HG03460 (cell line): ENCODE measurements around the gene NOTCH1.

Experiments
- ATAC-seq: cut with Tn5 transposase; IDR thresholded peaks from one replicate; pipeline ENCODE4 v1.9.1; 2021; ENCODE audit not compliant: unreplicated experiment

The NOTCH1 gene

DNA sequence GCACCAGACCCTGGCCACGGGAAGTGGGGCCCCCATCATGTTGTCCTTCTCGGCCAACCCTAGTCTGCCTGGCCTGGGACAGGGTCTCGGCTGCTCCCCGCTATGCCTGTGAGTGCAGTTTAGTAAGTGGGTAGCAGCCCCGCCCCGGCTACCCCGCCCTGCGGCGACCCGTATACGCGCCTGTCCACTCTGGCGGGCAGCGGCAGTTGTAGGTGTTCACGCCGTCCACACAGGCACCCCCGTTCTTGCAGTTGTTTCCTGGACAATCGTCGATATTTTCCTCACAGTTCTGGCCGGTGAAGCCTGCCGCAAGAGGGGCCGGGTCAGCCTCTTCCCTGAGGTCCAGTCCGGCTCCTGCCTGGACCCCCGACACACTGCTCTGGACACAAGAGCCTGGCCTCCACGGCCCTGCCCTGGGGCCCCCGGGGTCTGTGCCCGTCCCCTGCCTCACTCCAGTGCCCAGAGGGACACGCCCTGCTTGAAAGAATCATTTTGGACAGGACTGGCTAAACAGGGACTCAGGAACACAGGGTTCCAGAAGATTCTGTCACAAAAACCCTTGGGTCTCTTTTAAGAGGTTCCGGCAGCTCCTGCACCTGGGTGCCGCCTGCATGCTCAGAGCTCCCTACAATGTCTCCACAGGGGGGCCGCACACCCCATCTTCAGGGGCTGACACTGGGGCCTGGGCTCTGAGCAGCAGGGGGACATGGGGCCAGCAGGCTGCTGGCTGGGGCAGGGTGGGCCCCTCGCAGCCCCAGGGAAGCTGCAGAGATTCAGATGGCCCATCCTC lies 26.4 kb downstream of the NOTCH1 start:
- ATAC-seq, result no peak

DNA sequence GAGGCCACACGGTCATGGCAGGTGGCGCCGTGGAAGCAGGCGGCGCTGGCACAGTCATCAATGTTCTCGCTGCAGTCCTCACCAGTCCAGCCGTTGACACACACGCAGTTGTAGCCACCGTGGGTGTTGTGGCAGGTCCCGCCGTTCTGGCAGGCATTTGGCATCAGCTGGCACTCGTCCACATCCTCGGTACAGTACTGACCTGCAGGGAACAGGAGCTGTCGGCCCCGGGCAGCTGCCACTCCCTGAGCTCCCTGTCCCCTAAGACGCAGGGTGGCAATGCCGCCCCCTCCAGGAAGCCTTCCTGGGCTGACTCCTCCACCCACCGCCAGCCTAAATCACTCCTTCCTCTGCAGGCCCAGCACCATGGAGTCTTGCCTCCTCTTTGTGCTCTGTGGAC lies 27.2 kb downstream of the NOTCH1 start:
- no peak for ATAC-seq

GRCh38 chr9:136517950-136518349 lies 27.9 kb downstream of the NOTCH1 start:
- no peak for ATAC-seq

GRCh38 chr9:136517012-136517743 lies 28.7 kb downstream of the NOTCH1 start:
- no peak for ATAC-seq

DNA sequence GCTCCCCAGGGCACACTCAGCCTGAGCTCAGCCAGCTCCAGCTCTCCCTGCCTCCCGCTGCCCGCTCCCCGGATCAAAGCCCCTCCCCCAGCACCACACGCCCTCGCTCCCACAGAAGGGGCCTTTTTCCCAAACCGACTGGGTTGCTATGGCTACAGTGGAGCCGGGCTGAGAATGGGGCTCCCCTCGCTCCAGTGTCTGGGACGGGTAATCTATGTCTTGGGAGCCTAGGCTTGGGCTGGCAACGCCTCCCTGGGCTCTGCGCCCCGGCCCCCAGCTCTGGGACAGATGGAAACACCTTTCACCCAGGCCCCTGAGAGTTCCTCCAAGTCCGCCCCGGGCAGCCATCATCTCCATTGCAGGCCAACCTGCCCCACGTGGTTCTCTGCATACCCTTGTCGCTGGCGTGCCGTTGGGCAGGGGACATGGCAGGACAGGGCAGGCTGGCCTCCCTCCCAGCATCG lies 29.6 kb downstream of the NOTCH1 start:
- no peak for ATAC-seq

DNA sequence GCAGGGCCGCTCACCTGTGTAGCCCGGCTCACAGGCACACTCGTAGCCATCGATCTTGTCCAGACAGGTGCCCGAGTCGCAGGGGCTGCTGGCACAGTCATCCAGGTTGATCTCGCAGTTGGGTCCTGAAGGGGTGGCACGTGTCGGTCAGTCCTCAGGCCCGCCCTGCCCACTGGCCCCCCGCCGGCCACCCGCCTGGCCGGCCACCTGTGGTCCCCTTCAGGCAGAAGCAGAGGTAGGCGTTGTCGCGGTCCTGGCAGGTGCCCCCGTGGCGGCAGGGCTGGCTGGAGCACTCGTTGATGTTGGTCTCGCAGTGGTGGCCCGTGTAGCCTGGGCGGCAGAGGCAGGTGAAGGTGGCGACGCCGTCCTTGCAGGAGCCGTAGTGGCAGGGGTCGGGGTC lies 30.6 kb downstream of the NOTCH1 start:
- no peak for ATAC-seq

GRCh38 chr9:136514022-136514714 lies 31.7 kb downstream of the NOTCH1 start:
- ATAC-seq, result no peak

- ATAC-seq, result no peak
These were observed 32.7 kb downstream of the NOTCH1 start for GRCh38 chr9:136513191-136513590.

GRCh38 chr9:136512651-136513071 lies 33.2 kb downstream of the NOTCH1 start:
- ATAC-seq, result no peak

GRCh38 chr9:136511670-136512592 lies 33.9 kb downstream of the NOTCH1 start:
- ATAC-seq, result no peak

DNA sequence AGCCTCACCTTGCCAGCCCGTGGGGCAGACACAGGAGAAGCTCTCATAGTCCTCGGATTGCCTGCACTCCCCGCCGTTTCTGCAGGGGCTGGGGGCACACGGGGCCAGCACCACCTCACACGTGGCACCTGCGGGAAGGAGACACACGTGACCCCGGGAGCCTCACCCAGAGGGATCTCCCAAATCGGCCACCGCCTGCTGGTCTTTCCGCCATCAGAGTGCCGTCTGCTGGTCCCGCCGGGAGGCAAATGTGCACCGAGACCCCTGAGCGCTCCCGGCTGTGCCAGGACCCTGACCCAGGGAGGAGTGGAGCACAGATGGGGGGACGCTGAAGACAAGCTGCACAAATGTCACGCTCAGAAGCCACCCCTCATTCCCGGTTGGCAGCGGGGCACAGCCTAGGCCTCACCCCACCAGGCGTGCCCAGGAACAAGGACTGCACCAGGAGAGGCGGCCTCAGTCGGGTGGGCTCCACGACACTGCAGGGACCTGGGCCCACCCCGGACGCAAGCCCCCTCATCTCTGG lies 34.6 kb downstream of the NOTCH1 start:
- no peak for ATAC-seq

- no peak for ATAC-seq
These were observed 35.3 kb downstream of the NOTCH1 start for GRCh38 chr9:136510561-136510960.

DNA sequence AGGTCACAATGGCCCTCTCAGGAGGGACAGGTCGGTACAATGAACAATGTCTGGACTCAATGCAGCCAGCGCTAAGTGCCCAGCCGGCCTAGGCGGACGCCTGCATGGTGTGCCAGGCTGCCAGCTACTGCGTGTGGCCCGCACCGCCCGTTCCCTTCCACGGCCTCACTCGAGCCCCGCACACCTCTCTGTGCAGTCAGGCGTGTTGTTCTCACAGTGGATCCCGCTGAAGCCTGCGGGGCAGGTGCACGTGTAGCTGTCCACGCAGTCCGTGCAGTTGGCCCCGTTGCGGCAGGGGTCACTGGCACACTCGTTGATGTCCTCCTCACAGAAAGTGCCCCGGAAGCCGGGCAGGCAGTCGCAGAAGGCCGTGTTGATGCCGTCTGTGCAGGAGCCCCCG lies 36.3 kb downstream of the NOTCH1 start:
- no peak for ATAC-seq

DNA sequence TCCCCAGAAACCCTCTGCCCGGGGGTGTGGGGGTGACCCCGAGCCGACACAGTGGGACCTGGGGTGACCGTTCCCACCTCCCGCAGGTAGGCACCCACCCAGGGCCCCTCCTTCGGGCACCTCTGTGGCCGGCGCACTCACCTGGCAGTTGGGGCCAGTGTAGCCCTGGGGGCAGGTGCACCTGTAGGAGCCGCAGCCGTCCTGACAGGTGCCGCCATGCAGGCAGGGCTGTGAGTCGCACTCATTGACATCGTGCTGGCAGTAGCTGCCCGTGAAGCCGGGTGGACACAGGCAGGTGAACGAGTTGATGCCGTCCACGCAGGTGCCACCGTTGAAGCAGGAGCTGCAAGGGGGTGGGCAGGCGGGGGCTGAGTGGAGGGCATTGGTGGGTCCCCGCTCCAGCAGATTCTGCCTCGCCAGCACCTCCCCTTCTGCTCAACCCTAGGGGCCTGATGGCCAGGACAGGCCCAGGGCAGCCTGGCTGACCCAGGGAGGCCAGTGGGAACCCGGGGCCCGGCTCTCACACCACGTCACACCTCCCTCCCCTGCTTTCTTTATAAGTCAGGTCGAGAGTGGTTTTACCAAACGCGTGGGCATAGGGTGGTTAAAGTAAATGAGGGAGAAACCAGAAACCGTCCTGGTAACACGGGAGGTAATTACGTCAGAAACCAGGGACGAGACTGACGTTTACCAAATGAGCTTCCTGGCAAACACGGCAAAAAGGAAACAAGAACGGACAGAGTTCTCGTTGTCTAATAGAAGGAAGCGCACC lies 36.9 kb downstream of the NOTCH1 start:
- ATAC-seq, result no peak

DNA sequence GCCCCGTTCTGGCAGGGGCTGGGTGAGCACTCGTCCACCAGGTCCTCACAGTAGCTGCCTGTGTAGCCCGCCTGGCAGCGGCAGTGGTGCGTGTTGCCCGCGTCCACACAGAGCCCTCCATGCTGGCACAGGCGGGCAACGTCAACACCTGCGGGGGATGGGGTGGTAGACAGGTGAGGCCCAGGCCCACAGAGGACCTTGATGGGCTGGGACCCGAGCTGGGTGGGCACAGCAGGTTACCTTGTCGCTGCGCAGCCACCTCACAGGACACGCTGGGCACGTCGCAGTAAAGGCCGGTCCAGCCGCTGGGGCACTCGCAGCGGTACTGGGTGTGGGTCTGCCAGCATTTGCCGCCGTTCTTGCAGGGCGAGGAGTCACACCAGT lies 37.9 kb downstream of the NOTCH1 start:
- no peak for ATAC-seq

DNA sequence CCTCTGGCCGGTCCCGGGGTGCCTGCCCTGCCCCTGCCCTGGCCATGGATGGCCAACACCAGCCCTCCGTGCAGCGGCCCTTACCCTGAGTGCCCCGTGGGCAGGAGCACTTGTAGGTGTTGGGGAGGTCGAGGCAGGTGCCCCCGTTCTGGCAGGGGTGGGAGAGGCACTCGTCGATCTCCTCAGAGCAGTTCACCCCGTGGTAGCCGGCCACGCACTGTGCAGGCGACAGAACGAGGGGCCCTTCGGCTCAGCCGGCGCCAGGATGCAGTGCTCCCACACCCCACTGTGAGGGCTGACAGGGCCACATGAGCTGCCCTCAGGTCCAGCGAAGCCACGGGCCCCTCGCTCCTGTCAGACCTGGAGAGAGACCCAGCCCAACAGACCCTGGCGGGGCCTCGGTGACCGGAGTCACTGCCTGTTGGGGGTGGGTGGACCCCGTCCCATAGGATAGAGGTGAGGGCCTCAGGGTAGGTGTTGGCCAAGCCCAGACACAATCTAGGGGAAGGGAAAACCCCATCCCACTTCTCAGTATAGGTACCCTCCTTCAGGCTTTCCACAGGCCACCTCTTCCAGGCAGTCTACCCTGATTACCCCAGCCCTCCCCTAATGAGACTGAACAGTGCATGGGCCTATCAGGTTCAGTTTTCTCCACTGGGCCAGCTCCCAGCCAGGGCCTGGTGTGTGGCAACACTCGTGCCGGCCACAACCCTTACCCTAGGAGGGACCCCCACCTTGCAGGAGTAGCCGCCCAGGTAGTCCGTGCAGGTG lies 38.4 kb downstream of the NOTCH1 start:
- no peak for ATAC-seq

DNA sequence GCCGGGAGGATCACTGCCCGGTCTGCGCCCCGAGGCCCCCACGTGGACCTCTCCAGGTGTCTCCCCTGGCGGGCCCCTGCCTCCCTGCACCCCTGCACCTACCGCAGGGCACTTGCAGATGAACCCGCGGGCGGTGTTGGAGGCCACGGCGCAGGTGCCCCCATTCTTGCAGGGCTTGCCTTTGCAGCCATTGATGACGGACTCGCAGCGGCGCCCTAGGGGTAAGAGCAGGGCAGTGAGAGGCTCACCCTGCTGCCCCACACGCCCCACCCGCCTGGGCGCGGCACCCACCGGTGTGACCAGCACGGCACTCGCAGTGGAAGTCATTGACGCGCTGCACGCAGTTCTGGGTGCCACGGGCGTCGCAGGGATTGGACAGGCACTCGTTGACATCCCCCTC lies 39.4 kb downstream of the NOTCH1 start:
- no peak for ATAC-seq

DNA sequence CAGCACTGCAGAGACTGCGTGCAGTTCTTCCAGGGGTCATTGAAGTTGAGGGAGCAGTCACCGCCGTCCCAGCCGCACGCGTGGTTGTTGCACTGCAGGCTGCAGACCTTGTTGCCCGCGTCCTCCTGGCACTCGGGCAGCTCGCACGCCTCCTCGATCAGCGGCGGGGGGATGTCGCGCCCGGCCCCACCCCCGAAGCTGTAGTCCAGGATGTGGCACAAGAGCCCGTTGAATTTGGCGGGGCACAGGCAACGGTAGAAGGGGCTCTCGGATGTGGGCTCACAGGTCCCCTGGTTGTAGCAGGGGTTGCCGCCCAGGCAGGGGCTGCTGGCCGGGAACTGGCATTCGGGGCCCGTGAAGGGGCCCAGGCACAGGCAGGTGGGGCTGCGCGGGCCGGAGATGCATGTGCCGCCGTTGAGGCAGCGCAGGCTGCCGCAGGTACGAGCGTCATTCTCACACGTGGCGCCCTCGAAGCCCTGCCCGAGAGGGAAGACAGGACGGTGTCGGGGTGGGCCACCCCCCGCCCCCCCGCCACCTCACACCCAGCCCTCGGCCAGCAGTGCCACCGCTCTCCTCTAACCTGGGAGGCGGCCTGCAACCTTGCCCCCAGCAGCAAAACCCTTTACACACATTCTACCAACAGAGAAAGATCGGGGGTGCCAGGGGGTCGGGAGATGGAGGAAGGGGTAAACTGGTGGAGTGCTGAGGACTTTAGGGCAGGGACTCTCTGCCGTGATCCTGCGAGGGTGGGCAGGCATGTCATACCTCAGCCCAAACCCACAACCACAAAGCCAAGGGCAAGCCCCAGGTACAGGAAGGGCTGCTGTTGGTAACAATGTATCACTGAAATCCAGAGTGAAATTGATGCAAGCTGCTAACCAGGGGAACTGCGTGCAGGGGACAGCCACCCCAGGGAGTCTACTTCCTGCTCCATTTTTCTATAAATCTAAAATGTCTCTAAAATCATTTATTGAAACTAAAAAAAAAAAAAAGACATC lies 40.1 kb downstream of the NOTCH1 start:
- no peak for ATAC-seq
